Cardiac fibroblast (primary cell): ENCODE data around the gene ADGRV1.
A peak's percentile ranks its signal among the peaks of the same experiment; 100 is the strongest.
"Not testable (repeated sequence)": the region's sequence is repeated elsewhere in the genome, so short reads cannot be mapped to it uniquely, and the experiment has no call there.

Experiments used
- DNase-seq, 2 donors: peaks; one replicate each; pipeline versions ENCODE4 v3.0.0 to v3.0.0-alpha.2; 2010; ENCODE audit warnings: low read depth in 2 of 2
- H3K4me3 ChIP-seq, 2 donors: replicated peaks in 1 of 2; 1 replicate in 1 of 2; 2 replicates in 1 of 2; pipeline ENCODE4 v1.5.1; 2011; ENCODE audit warnings: low read depth in 2 of 2, low read length in 2 of 2, mild to moderate bottlenecking in 2 of 2, moderate library complexity in 1 of 2
- TF ChIP-seq, protein P1 (sequence below): IDR thresholded peaks from one replicate; pipeline ENCODE4 v1.5.1; 2011; ENCODE audit warnings: low read depth, mild to moderate bottlenecking, low read length, inconsistent platforms

The ADGRV1 gene

GRCh38 chr5:90803876-90804275 lies 245.3 kb downstream of the ADGRV1 start:
- no peak overlapping the region for H3K4me3 ChIP-seq
- TF ChIP-seq, protein P1, sequence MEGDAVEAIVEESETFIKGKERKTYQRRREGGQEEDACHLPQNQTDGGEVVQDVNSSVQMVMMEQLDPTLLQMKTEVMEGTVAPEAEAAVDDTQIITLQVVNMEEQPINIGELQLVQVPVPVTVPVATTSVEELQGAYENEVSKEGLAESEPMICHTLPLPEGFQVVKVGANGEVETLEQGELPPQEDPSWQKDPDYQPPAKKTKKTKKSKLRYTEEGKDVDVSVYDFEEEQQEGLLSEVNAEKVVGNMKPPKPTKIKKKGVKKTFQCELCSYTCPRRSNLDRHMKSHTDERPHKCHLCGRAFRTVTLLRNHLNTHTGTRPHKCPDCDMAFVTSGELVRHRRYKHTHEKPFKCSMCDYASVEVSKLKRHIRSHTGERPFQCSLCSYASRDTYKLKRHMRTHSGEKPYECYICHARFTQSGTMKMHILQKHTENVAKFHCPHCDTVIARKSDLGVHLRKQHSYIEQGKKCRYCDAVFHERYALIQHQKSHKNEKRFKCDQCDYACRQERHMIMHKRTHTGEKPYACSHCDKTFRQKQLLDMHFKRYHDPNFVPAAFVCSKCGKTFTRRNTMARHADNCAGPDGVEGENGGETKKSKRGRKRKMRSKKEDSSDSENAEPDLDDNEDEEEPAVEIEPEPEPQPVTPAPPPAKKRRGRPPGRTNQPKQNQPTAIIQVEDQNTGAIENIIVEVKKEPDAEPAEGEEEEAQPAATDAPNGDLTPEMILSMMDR = no peak
- DNase-seq = peak in 1 of 2 donors; percentile 32

GRCh38 chr5:90807496-90807895 lies 248.9 kb downstream of the ADGRV1 start:
- no peak overlapping the region for H3K4me3 ChIP-seq
- DNase-seq = no peak
- TF ChIP-seq, protein P1 = no peak

DNA sequence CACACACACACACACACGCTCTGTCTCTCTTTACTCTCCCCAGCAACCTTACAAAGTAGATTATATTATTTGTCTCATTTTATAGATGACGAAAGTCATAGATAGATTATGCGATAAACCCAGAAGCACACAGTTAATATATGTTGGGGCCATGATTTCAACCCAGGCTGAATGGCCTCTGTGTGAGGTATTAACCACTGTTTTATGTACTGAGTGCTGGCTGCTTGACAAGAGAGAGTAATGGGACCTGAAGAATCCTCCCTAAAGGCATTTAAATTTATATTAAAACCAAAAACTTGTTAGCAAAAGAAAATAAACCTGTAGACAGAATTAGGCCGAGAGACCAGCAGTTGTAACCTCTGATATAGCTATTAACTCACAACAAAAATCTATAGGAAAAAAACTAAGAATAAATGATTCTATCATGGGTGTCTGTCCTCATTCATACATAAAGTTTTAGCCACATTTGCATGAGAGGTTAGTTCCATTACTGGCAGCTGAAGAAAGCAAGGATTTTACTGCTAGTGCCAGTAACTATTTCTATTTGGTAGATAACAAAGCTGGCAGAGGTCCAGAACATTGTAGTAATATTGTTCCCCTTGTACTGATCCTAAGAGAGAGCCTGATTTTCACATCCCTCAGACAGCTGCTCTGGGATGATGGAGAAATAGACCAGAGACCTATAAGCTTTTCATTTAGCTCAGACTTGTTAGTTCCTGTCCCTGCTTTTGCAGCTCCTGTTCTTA lies 250.9 kb downstream of the ADGRV1 start:
- peak in 1 of 2 donors; percentile 30 for DNase-seq
- no peak overlapping the region for H3K4me3 ChIP-seq
- TF ChIP-seq, protein P1 = no peak

DNA sequence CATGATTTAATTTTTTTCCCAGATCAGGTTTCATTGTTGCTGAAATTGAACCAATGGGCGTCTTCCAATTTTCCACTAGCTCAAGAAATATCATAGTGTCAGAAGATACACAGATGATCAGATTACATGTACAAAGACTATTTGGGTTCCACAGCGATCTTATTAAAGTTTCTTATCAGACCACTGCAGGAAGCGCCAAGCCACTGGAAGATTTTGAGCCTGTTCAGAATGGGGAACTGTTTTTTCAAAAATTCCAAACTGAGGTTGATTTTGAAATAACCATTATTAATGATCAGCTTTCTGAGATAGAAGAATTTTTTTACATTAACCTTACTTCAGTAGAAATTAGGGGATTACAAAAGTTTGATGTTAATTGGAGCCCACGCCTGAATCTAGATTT lies 251.6 kb downstream of the ADGRV1 start:
- DNase-seq = no peak
- TF ChIP-seq, protein P1 = no peak
- no peak overlapping the region for H3K4me3 ChIP-seq

DNA sequence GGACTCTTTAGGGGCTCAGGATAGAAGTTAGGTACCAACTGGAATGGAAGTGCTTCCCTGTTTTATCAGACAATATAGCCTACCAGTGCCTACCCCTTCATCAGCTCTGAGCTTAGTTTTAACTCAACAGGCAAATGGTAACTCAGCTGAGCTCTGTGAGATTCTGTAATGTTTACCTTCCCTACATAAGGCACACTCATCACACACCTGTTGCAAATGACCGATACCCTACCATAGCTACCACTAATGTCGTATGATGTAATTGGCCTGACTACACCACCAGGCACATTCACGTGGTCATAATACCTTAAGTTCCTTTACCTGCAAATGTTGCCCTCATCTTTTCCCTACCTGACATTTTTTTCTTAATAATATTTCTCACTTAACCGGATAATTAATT lies 254.8 kb downstream of the ADGRV1 start:
- TF ChIP-seq, protein P1 = no peak
- no peak overlapping the region for H3K4me3 ChIP-seq
- no peak for DNase-seq

DNA sequence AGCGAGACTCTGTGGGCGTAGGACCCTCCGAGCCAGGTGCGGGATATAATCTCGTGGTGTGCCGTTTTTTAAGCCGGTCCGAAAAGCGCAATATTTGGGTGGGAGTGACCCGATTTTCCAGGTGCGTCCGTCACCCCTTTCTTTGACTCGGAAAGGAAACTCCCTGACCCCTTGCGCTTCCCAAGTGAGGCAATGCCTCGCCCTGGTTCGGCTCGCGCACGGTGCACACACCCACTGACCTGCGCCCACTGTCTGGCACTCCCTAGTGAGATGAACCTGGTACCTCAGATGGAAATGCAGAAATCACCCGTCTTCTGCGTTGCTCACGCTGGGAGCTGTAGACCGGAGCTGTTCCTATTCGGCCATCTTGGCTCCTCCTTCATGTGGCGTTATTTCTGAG lies 263.5 kb downstream of the ADGRV1 start:
- DNase-seq, H3K4me3 ChIP-seq: not testable (repeated sequence)

DNA sequence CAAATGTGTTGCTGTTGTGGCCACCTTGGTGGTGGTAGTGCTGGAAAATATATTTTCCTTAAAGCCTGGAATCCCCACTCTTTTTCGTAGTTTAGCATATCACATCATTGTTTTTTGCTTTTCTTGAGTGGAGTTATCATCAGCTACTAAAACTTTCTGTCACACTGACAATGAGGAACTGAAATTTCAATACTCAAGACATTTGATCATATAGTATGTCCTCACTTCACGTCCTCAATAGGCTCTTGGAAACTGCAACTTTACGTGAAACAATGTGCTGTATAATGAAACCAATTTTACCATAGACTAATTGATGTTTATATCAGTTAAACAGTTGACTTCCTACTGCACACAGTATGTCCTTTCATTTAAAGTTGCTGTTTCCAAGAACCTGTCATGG lies 265.8 kb downstream of the ADGRV1 start:
- no peak overlapping the region for H3K4me3 ChIP-seq
- TF ChIP-seq, protein P1 = no peak
- DNase-seq = no peak
